GM15510 (cell line): ENCODE measurements around the gene ATP6V1G2.

Experiments
- POLR2A ChIP-seq: IDR thresholded peaks from 3 replicates; pipeline ENCODE4 v1.6.1; 2011; ENCODE audit warnings: borderline replicate concordance; ENCODE audit not compliant: insufficient read length; ENCODE audit errors: extremely low read depth

The ATP6V1G2 gene

GRCh38 chr6:31543639-31544038 is 2.8 kb downstream of the ATP6V1G2 start:
- TF ChIP-seq POLR2A: no peak

- TF ChIP-seq POLR2A: peak; percentile 90
These were observed 4.5 kb downstream of the ATP6V1G2 start, which contains the start of gene DDX39B for GRCh38 chr6:31541658-31542521. Gene DDX39B, minus strand, starts transcription at chr6:31542003. Its CDS starts 1,471 bp downstream, at chr6:31540532.

DNA sequence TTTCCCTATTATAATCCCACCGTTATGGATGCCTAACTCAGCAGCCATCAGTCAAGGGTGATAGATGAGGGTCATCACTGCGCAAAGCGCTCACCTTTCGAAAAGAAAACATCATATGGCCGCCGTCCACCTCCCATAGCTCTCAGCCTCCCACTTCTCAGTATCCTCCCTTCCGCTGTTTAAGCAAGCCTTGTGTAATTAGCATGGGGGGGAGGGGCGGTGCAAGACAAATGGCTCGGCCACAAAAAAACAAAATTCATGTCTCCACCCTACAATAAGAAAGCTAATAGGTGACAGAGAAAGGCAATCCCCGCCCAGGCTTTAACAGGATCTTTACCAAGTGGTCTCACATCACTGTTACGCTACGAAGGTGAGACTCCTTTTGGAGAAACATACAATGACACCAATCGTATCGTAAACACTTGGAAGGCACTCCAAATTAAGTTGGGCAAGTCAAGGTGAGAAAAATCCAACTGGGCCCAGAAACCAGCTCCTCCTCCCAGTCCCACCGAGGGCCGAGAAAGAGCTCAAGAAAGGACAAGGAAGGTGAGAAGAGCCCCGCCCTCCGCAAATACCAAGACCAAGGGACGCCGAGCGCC is 5.2 kb downstream of the ATP6V1G2 start:
- no peak for TF ChIP-seq POLR2A

DNA sequence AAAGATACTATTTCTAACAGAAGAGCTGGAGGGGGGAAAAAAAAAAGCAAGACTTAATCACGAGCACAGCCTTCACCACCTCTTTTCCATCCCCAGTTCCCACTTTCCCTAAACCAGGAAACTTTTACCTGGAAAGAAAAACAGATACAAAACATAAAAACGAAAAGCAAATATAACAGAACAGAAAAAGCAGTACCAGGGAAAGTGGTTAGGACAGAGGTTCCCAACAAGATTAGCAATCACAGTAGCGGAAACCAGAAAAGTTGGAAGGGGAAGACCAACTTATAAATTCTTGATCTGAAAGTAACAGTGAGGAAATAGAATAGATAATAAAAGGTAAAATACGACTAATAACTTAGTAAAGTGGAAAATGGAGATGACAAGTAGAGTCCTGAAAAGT is 5.8 kb downstream of the ATP6V1G2 start:
- no peak for TF ChIP-seq POLR2A

DNA sequence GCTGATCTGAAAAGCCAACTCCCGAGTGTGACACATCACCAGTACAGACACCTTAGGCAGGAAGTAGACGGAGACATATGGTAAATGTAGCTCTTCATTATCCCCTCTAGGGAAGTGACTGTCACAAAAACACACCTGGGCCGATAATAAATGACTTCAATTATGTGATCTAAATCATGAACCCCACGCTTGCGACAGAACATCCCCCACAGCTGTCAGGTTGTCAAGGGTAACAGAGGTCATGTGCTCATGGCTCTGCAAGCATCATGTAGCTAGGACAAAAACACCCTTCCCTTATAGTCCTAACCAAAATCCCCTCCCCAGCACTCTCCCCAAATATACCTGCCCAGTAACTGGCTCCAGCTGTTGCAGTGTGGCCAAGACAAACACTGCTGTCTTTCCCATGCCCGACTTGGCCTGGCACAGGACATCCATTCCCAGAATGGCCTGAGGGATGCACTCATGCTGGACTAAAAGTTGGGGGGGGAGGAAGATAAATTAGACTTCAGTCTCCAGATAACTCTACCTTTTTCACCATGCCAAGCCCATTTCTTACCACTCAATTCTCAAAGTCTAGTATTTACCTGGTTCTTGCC is 7.5 kb downstream of the ATP6V1G2 start:
- TF ChIP-seq POLR2A: no peak

- no peak for TF ChIP-seq POLR2A
These were observed 10.7 kb downstream of the ATP6V1G2 start for GRCh38 chr6:31535538-31536324.

- TF ChIP-seq POLR2A: no peak
These were observed 11.8 kb downstream of the ATP6V1G2 start for GRCh38 chr6:31534521-31535040.

GRCh38 chr6:31534011-31534410 is 12.4 kb downstream of the ATP6V1G2 start:
- no peak for TF ChIP-seq POLR2A

- TF ChIP-seq POLR2A: no peak
These were observed 13.0 kb downstream of the ATP6V1G2 start for GRCh38 chr6:31533455-31533841.

- TF ChIP-seq POLR2A: no peak
These were observed 13.6 kb downstream of the ATP6V1G2 start for GRCh38 chr6:31532644-31533454.

- TF ChIP-seq POLR2A: no peak
These were observed 14.4 kb downstream of the ATP6V1G2 start for GRCh38 chr6:31531771-31532643.

DNA sequence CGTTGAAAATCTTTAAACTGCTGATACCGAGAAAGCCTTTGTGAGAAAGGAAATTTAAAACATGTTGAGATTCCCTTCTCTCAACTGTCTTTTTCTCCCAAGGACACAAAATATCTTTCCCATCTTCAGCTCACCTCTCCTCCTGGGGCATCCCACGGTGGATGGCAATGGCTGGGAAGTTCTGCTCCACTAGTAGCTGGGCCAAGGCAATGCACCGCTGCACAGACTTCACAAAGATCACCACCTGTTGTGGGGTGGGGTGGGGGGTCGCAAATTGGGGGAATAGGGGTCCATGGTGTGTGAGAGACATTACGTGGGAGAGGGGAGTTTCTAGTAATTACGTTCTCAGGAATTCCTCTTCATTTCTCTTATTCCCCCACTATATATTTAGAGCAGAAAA is 15.2 kb downstream of the ATP6V1G2 start:
- no peak for TF ChIP-seq POLR2A

DNA sequence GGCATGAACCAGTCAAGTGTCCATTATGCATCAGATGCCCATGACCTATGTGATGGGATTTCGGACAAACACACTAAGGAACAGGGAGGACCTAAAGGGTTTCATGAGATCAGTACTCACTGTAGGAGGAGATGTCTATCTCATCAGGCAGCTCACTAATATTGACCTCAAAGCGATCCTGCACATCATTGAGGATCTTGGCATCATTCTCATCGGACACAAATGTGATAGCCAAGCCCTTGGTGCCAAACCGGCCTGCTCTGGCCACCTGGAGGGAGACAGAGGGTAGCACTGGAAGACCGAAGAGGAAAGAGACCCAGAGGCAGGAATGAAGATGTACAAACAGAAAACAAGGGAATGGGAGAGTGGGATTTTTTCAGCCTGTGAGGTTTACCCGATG is 15.7 kb downstream of the ATP6V1G2 start:
- TF ChIP-seq POLR2A: no peak

DNA sequence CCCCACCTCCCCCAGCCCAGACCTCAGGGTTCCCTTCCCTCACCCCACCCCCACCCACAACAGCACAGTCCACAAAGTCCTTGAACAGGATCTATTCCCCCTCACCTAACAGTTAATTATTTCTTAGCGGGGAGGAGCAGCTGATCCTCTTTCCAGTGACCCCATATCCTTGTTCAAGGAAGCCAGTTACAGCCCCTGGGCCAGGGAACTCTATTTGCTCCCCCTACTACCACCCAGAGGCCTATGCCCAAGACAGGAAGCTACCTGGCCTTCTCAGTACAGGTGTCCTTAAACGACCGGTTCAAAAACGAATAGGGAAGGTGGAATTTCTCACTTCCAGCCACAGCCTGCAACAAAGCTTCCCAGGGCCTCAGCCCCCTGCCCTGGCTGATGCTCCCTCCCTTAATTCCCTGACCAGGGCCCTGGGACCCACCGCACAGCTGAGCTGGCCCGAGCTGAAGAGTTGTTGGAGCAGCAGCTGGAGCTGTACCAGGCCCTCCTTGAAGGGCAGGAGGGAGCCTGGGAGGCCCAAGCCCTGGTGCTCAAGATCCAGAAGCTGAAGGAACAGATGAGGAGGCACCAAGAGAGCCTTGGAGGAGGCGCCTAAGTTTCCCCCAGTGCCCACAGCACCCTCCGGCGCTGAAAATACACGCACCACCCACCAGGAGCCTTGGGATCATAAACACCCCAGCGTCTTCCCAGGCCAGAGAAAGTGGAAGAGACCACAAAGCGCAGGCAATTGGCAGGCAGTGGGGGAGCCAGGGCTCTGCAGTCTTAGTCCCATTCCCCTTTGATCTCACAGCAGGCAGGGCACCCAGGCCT is 16.9 kb downstream of the ATP6V1G2 start:
- TF ChIP-seq POLR2A: no peak
